ENCODE data around the gene COG7.

GRCh38 chr16:23502466-23502865 is 49.5 kb upstream of the COG7 start:
- TF ChIP-seq POLR2A (IDR thresholded peaks at IDR 0.05) (no peak), CTCF (IDR thresholded peaks at IDR 0.05) (no peak)

Data from heart left ventricle (tissue), 13 donors.